Smooth muscle cell (in vitro differentiated cells): ENCODE data around the gene ARAF. TPM values are rescaled to one million over a fixed set of nuclear protein-coding genes. Genes with fewer than 3 reads are reported as not detected.

ENCODE experiments used
- DNase-seq: peaks from one replicate; lab custom pipeline; 2025; ENCODE audit not compliant: unreplicated experiment; lab: John Stamatoyannopoulos, UW
- H2AFZ ChIP-seq: fragments of 200-600 bp; sonication (generic); 2 replicates; pipeline ENCODE4 v1.6.0; 2016; ENCODE audit warnings: antibody characterized with exemption, low read depth, mild to moderate bottlenecking
- H3F3A ChIP-seq: fragments of 200-600 bp; sonication (generic); 2 replicates; pipeline ENCODE4 v1.6.0; 2017; ENCODE audit warnings: antibody characterized with exemption, low read depth
- H3K27ac ChIP-seq: fragments of 200-600 bp; sonication (generic); 2 replicates; pipeline ENCODE4 v1.5.1; 2016; ENCODE audit warnings: low read depth, mild to moderate bottlenecking
- H3K27me3 ChIP-seq: fragments of 200-600 bp; sonication (generic); 2 replicates; pipeline ENCODE4 v1.6.1; 2016; ENCODE audit warnings: low read depth, mild to moderate bottlenecking
- H3K36me3 ChIP-seq: fragments of 200-600 bp; sonication (generic); 2 replicates; pipeline ENCODE4 v1.5.1; 2016; ENCODE audit warnings: low read depth
- H3K4me1 ChIP-seq: fragments of 200-600 bp; sonication (generic); 2 replicates; pipeline ENCODE4 v1.5.1; 2016; ENCODE audit warnings: low read depth
- H3K4me2 ChIP-seq: fragments of 200-600 bp; sonication (generic); 2 replicates; pipeline ENCODE4 v1.6.0; 2016; ENCODE audit warnings: mild to moderate bottlenecking
- H3K4me3 ChIP-seq: fragments of 200-600 bp; sonication (generic); 2 replicates; pipeline ENCODE4 v1.5.1; 2016; ENCODE audit warnings: mild to moderate bottlenecking
- H3K79me2 ChIP-seq: fragments of 200-600 bp; sonication (generic); 2 replicates; pipeline ENCODE4 v1.6.0; 2016; ENCODE audit warnings: low read depth, mild to moderate bottlenecking
- H3K9ac ChIP-seq: fragments of 200-600 bp; sonication (generic); 2 replicates; pipeline ENCODE4 v1.6.0; 2016; ENCODE audit warnings: low read depth
- H3K9me3 ChIP-seq: fragments of 200-600 bp; sonication (generic); replicated peaks from 2 replicates; pipeline ENCODE4 v1.5.1; 2016; ENCODE audit warnings: low read depth
- H4K20me1 ChIP-seq: fragments of 200-600 bp; sonication (generic); 2 replicates; pipeline ENCODE4 v1.6.0; 2016; ENCODE audit warnings: low read depth
- WGBS: methylation state at CpG from one replicate; pipeline ENCODE4 v1.1.7; 2016; ENCODE audit warnings: low lambda C conversion rate; 5-methylcytosine and 5-hydroxymethylcytosine counted together
- polyA plus RNA-seq: library from polyadenylated mRNA; unstranded; fragments of >200 nt; fragmentation: Nextera tagmentation; extraction: Ambion mirVana; gene quantifications from 2 replicates; pipeline ENCODE4 v1.2.1, GENCODE V29; 2016
- total RNA-seq: library from RNA; depleted of rRNA; stranded (reverse); fragments of >200 nt; gene quantifications from 2 replicates; pipeline ENCODE4 v1.2.3, GENCODE V29; 2014
- TF ChIP-seq, protein P1 (sequence below): fragments of 200-600 bp; sonication (generic); IDR thresholded peaks from 2 replicates; pipeline ENCODE4 v1.5.1; 2017; ENCODE audit warnings: borderline replicate concordance, mild to moderate bottlenecking, antibody characterized with exemption; ENCODE audit not compliant: insufficient read depth, poor library complexity, severe bottlenecking

The ARAF gene
- total and polyA plus RNA-seq, 2 experiments from 2014 or later, result 33.1 to 63.1 TPM

DNA sequence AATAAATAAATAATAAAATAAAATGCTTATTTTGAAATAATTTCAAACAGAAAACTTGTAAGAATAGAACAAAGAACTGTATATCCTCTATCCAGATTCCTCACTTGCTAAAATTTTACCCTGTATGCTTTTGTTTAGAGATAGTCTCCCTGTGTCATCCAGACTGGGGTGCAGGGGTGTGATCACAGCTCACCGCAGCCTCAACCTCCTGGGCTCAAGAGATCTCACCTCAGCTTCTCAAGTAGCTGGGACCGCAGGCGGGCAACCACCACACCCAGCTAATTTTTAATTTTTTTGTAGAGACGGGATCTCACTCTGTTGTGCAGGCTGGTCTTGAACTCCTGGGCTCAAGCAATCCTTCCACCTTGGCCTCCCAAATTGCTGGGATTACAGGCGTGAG lies 17.5 kb upstream of the ARAF start:
- H3K27ac ChIP-seq, result no peak overlapping the region
- H3K9ac ChIP-seq, result no peak overlapping the region
- no peak overlapping the region for H3K4me2 ChIP-seq
- TF ChIP-seq, protein P1, sequence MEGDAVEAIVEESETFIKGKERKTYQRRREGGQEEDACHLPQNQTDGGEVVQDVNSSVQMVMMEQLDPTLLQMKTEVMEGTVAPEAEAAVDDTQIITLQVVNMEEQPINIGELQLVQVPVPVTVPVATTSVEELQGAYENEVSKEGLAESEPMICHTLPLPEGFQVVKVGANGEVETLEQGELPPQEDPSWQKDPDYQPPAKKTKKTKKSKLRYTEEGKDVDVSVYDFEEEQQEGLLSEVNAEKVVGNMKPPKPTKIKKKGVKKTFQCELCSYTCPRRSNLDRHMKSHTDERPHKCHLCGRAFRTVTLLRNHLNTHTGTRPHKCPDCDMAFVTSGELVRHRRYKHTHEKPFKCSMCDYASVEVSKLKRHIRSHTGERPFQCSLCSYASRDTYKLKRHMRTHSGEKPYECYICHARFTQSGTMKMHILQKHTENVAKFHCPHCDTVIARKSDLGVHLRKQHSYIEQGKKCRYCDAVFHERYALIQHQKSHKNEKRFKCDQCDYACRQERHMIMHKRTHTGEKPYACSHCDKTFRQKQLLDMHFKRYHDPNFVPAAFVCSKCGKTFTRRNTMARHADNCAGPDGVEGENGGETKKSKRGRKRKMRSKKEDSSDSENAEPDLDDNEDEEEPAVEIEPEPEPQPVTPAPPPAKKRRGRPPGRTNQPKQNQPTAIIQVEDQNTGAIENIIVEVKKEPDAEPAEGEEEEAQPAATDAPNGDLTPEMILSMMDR, result no peak
- H3K27me3 ChIP-seq, result no peaks in the 10 kb centered on the region
- no peaks in the 10 kb centered on the region for H3K79me2 ChIP-seq
- H3K36me3 ChIP-seq, result no peaks in the 10 kb centered on the region
- H3K4me1 ChIP-seq, result peaks cover 6% of the 10 kb centered on the region
- no peaks in the 10 kb centered on the region for H3K9me3 ChIP-seq
- no peak overlapping the region for H2AFZ ChIP-seq
- WGBS, result 92% methylated on average over 5 of the region's 5 CpGs
- H3F3A ChIP-seq, result no peaks in the 10 kb centered on the region
- no peak overlapping the region for H3K4me3 ChIP-seq
- no peak for DNase-seq
- H4K20me1 ChIP-seq, result no peaks in the 10 kb centered on the region

DNA sequence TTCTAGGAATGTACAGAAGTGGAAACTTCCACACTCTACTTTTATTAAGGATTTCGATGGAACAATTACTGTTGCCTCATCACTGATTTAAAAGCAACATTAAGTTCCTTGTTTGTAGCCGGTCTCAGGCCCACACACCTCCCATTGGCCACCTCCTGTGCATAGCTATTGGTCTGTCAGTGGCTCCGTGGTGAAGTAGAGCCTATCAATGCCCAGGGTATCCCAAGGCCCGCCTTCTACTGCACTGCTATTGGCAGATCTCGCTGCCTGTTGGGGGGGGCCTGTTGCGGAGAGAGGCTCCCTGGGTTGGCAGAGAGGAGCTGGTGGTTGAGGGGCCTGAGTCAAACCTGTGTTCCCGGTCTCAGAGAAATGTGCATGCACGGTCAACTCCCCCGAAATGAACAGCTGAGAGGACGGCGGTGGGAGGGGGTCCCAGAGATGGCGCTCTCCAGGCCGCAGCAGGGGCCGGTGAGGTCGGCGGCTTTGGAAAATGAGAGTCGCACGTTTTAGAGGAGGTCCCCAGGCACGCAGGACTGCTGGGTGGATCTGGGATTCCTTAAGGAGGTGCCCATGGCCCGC lies 4.9 kb upstream of the ARAF start:
- Histone ChIP-seq H3F3A (no peaks in the 10 kb centered on the region), H3K4me2 (peak overlapping the region; percentile 78), H3K27me3 (no peaks in the 10 kb centered on the region), H3K4me3 (peak overlapping the region; percentile 57), H2AFZ (peak overlapping the region; percentile 60), H3K36me3 (no peaks in the 10 kb centered on the region), H3K79me2 (no peaks in the 10 kb centered on the region), H3K4me1 (no peaks in the 10 kb centered on the region), H3K9me3 (no peaks in the 10 kb centered on the region), H4K20me1 (no peaks in the 10 kb centered on the region), H3K9ac (peak overlapping the region; percentile 16), H3K27ac (peak overlapping the region; percentile 51)
- peak; percentile 30 for DNase-seq
- TF ChIP-seq, protein P1, result no peak
- 40% methylated on average over 20 of the region's 20 CpGs for WGBS

DNA sequence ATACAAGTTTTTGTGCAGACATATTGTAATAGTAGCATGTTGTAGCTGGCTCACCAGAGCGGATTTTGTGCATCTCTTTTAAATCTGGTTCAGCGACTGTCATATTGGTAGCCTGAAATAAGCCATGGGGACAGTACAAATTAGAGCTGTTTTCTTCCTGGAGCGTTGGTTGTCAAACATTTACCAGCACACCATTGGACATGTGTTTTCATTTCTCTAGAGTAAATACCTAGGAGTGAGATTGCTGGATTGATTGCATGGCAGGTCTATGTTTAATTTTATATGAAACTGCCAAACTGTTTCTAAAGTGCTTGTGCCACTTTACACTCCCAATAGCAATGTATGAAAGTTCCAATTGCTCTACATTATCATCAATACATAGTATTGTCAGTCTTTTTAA lies 2.6 kb upstream of the ARAF start:
- TF ChIP-seq, protein P1, result no peak

More for the DNA sequence above, 2.6 kb upstream of the ARAF start:
- H3F3A ChIP-seq, result no peaks in the 10 kb centered on the region
- H3K27ac ChIP-seq, result no peak overlapping the region
- H3K4me1 ChIP-seq, result no peaks in the 10 kb centered on the region
- peaks cover 5% of the 10 kb centered on the region for H3K79me2 ChIP-seq
- H3K36me3 ChIP-seq, result no peaks in the 10 kb centered on the region
- no peak overlapping the region for H3K4me2 ChIP-seq
- no peak overlapping the region for H2AFZ ChIP-seq
- 81% methylated on average over 3 of the region's 3 CpGs for WGBS
- no peak overlapping the region for H3K4me3 ChIP-seq
- H4K20me1 ChIP-seq, result peaks cover 2% of the 10 kb centered on the region
- no peak overlapping the region for H3K9ac ChIP-seq
- DNase-seq, result no peak
- no peaks in the 10 kb centered on the region for H3K9me3 ChIP-seq
- H3K27me3 ChIP-seq, result no peaks in the 10 kb centered on the region
